Neural crest cell (in vitro differentiated cells): ENCODE data around the gene TRPC5OS. TPM values are rescaled to one million over a fixed set of nuclear protein-coding genes. Genes with fewer than 3 reads are reported as not detected.

Experiments
- DNase-seq: peaks from one replicate; pipeline ENCODE4 v3.0.0; 2021; ENCODE audit warnings: low read depth, mixed read lengths, low spot score
- H3K27ac Mint-ChIP-seq: one replicate; pipeline ENCODE4 v1.8.0; 2021; ENCODE audit warnings: mild to moderate bottlenecking, mixed read lengths; ENCODE audit not compliant: unreplicated experiment
- H3K27me3 Mint-ChIP-seq: 2 replicates; pipeline ENCODE4 v1.8.0; 2021; ENCODE audit warnings: low read depth, mild to moderate bottlenecking, mixed read lengths
- H3K36me3 Mint-ChIP-seq: 2 replicates; pipeline ENCODE4 v1.8.0; 2021; ENCODE audit warnings: low read depth, mild to moderate bottlenecking, mixed read lengths
- H3K4me1 Mint-ChIP-seq: 2 replicates; pipeline ENCODE4 v1.8.0; 2021; ENCODE audit warnings: mixed read lengths
- H3K4me3 Mint-ChIP-seq: one replicate; pipeline ENCODE4 v1.8.0; 2021; ENCODE audit warnings: mild to moderate bottlenecking, mixed read lengths
- H3K9me3 Mint-ChIP-seq: 2 replicates; pipeline ENCODE4 v1.8.0; 2021; ENCODE audit warnings: mixed read lengths
- CTCF ChIP-seq: fragments of 200-600 bp; sonication (generic); conservative IDR thresholded peaks from 2 replicates; pipeline ENCODE4 v1.5.0; 2021; ENCODE audit warnings: antibody characterized with exemption, mild to moderate bottlenecking
- total RNA-seq: library from RNA; stranded (reverse); gene quantifications from 2 replicates; pipeline ENCODE4 v1.2.1, GENCODE V29; 2021

Gene TRPC5OS
- total RNA-seq, 1 donor from 2014 or later, result not detected

- Mint-ChIP-seq H3K4me3 (no peak overlapping the region), H3K9me3 (no peaks in the 10 kb centered on the region), H3K27me3 (no peaks in the 10 kb centered on the region), H3K36me3 (no peaks in the 10 kb centered on the region), H3K27ac (no peak overlapping the region), H3K4me1 (peaks cover 5% of the 10 kb centered on the region)
- TF ChIP-seq CTCF, result no peak
- DNase-seq, result no peak
Measured at GRCh38 chrX:111861605-111862004, 14.4 kb upstream of the TRPC5OS start.

GRCh38 chrX:111867236-111867635 is 8.7 kb upstream of the TRPC5OS start:
- H3K27ac Mint-ChIP-seq, result no peak overlapping the region
- TF ChIP-seq CTCF, result no peak

GRCh38 chrX:111868726-111869638 is 7.0 kb upstream of the TRPC5OS start:
- Mint-ChIP-seq H3K36me3 (no peaks in the 10 kb centered on the region), H3K9me3 (peaks cover 3% of the 10 kb centered on the region), H3K4me3 (no peak overlapping the region), H3K4me1 (peaks cover 20% of the 10 kb centered on the region), H3K27ac (peak overlapping the region; percentile 57), H3K27me3 (peaks cover 3% of the 10 kb centered on the region)
- TF ChIP-seq CTCF, result no peak
- DNase-seq, result no peak

More at GRCh38 chrX:111867236-111867635, 8.7 kb upstream of the TRPC5OS start:
- Mint-ChIP-seq H3K4me3 (no peak overlapping the region), H3K36me3 (no peaks in the 10 kb centered on the region), H3K4me1 (peaks cover 20% of the 10 kb centered on the region), H3K9me3 (peaks cover 2% of the 10 kb centered on the region), H3K27me3 (peaks cover 3% of the 10 kb centered on the region)
- DNase-seq, result no peak

- Mint-ChIP-seq H3K27ac (no peak overlapping the region), H3K36me3 (no peaks in the 10 kb centered on the region), H3K9me3 (peaks cover 3% of the 10 kb centered on the region), H3K4me3 (no peak overlapping the region), H3K4me1 (peaks cover 20% of the 10 kb centered on the region), H3K27me3 (peaks cover 3% of the 10 kb centered on the region)
- peak; percentile 90 for TF ChIP-seq CTCF
- peak; percentile 52 for DNase-seq
Measured at GRCh38 chrX:111869639-111870034, 6.3 kb upstream of the TRPC5OS start.

GRCh38 chrX:111874241-111874640 is 1.7 kb upstream of the TRPC5OS start:
- H3K36me3 Mint-ChIP-seq, result no peaks in the 10 kb centered on the region
- no peak overlapping the region for H3K27ac Mint-ChIP-seq
- no peak for DNase-seq
- peaks cover 5% of the 10 kb centered on the region for H3K4me1 Mint-ChIP-seq
- no peak overlapping the region for H3K4me3 Mint-ChIP-seq
- peaks cover 3% of the 10 kb centered on the region for H3K9me3 Mint-ChIP-seq
- peaks cover 3% of the 10 kb centered on the region for H3K27me3 Mint-ChIP-seq
- no peak for TF ChIP-seq CTCF
